Measurements from ENCODE around the gene NIPBL. TPM values are rescaled to one million over a fixed set of nuclear protein-coding genes. Genes with fewer than 3 reads are reported as not detected.

Gene NIPBL
- total and polyA plus RNA-seq, 2 of the 13 experiments (the other 11 are each of a cell fraction or from before 2014, with no cell fraction given), result 12.3 to 32.3 TPM

DNA sequence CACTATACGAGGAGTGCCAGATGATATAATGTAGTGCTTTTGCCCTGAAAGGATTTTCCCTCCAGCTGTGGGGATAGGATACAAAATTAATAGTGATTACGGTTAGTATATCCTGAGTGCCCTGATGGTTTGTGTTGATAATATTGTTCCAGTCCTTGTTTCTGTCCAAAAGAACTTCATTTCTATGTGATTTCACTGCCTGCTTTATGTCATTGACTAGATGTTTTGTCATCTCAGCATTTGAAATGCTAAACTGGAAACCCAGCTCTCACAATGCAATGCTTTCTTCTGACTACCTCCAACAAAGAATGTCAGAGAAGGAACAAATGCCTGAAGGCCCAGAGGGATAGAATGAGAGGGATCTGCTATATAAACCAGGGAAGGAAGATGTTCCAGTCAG is 177.8 kb downstream of the NIPBL start (continued):
- TF ChIP-seq, protein P1, sequence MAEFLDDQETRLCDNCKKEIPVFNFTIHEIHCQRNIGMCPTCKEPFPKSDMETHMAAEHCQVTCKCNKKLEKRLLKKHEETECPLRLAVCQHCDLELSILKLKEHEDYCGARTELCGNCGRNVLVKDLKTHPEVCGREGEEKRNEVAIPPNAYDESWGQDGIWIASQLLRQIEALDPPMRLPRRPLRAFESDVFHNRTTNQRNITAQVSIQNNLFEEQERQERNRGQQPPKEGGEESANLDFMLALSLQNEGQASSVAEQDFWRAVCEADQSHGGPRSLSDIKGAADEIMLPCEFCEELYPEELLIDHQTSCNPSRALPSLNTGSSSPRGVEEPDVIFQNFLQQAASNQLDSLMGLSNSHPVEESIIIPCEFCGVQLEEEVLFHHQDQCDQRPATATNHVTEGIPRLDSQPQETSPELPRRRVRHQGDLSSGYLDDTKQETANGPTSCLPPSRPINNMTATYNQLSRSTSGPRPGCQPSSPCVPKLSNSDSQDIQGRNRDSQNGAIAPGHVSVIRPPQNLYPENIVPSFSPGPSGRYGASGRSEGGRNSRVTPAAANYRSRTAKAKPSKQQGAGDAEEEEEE (CRISPR knock-in tag; IDR thresholded peaks at IDR 0.05; ENCODE audit: borderline replicate concordance), result no peak
- TF ChIP-seq, protein P2, sequence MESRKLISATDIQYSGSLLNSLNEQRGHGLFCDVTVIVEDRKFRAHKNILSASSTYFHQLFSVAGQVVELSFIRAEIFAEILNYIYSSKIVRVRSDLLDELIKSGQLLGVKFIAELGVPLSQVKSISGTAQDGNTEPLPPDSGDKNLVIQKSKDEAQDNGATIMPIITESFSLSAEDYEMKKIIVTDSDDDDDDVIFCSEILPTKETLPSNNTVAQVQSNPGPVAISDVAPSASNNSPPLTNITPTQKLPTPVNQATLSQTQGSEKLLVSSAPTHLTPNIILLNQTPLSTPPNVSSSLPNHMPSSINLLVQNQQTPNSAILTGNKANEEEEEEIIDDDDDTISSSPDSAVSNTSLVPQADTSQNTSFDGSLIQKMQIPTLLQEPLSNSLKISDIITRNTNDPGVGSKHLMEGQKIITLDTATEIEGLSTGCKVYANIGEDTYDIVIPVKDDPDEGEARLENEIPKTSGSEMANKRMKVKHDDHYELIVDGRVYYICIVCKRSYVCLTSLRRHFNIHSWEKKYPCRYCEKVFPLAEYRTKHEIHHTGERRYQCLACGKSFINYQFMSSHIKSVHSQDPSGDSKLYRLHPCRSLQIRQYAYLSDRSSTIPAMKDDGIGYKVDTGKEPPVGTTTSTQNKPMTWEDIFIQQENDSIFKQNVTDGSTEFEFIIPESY (CRISPR knock-in tag; IDR thresholded peaks at IDR 0.05), result no peak
- TF ChIP-seq MTF2 (CRISPR knock-in tag; IDR thresholded peaks at IDR 0.05; ENCODE audit: borderline replicate concordance), result no peak
- TF ChIP-seq, protein P3, sequence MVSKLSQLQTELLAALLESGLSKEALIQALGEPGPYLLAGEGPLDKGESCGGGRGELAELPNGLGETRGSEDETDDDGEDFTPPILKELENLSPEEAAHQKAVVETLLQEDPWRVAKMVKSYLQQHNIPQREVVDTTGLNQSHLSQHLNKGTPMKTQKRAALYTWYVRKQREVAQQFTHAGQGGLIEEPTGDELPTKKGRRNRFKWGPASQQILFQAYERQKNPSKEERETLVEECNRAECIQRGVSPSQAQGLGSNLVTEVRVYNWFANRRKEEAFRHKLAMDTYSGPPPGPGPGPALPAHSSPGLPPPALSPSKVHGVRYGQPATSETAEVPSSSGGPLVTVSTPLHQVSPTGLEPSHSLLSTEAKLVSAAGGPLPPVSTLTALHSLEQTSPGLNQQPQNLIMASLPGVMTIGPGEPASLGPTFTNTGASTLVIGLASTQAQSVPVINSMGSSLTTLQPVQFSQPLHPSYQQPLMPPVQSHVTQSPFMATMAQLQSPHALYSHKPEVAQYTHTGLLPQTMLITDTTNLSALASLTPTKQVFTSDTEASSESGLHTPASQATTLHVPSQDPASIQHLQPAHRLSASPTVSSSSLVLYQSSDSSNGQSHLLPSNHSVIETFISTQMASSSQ (IDR thresholded peaks at IDR 0.05; ENCODE audit: low read depth), result no peak
- TF ChIP-seq, protein P3 (CRISPR knock-in tag; IDR thresholded peaks at IDR 0.05; ENCODE audit: borderline replicate concordance), result no peak

Measured in HepG2 (cell line).